ENCODE results near the gene CNKSR2. TPM values are rescaled to one million over a fixed set of nuclear protein-coding genes. Genes with fewer than 3 reads are reported as not detected.

CNKSR2 gene
- total RNA-seq, 1 experiment from 2014 or later = 2.0 TPM

DNA sequence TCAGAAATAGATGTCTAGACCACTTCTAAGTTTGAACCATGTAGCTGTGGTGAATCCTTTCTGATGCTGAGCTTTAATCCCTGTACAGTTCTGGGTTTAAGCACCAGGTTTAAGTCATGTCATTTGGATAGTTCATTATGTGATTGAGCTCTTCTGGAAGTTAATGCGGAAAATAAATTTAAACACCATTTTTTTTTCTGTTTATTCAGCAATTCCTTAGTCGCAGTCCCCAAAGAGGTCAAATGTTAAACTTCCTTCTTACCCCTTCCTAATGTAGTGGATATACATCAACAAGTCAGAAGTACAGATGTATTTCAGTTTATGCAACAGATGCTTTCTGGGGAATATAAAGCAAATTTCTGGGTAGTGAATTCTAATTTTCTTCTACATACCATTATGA is 52.9 kb downstream of the CNKSR2 start:
- no peaks in the 10 kb centered on the region for H3K4me1 ChIP-seq (ENCODE audit: insufficient read depth, low read length)
- no peaks in the 10 kb centered on the region for H3K9me3 ChIP-seq (ENCODE audit: low read length)
- BruUV-seq (replicated peaks) = no TSS peak
- no peak overlapping the region for H3K4me3 ChIP-seq (ENCODE audit: low read length)
- no peaks in the 10 kb centered on the region for H3K9me2 ChIP-seq (replicated peaks; ENCODE audit: low read length)
- POLR2A ChIA-PET (ENCODE audit: unreplicated experiment) = no interaction called here
- no peaks in the 10 kb centered on the region for H3K36me3 ChIP-seq (ENCODE audit: low read depth, low read length)
- DNase-seq (no peak), ATAC-seq (no peak)
- H3K9ac ChIP-seq (ENCODE audit: low read length) = no peak overlapping the region
- no peaks in the 10 kb centered on the region for H3F3A ChIP-seq (ENCODE audit: low read length, unreplicated experiment)
- CTCF ChIA-PET = no interaction called here
- H2AFZ ChIP-seq (ENCODE audit: low read length) = no peak overlapping the region
- no peaks in the 10 kb centered on the region for H4K20me1 ChIP-seq (ENCODE audit: low read length)
- H3K27me3 ChIP-seq (ENCODE audit: low read length) = peaks cover 14% of the 10 kb centered on the region
- TF ChIP-seq, protein P1, sequence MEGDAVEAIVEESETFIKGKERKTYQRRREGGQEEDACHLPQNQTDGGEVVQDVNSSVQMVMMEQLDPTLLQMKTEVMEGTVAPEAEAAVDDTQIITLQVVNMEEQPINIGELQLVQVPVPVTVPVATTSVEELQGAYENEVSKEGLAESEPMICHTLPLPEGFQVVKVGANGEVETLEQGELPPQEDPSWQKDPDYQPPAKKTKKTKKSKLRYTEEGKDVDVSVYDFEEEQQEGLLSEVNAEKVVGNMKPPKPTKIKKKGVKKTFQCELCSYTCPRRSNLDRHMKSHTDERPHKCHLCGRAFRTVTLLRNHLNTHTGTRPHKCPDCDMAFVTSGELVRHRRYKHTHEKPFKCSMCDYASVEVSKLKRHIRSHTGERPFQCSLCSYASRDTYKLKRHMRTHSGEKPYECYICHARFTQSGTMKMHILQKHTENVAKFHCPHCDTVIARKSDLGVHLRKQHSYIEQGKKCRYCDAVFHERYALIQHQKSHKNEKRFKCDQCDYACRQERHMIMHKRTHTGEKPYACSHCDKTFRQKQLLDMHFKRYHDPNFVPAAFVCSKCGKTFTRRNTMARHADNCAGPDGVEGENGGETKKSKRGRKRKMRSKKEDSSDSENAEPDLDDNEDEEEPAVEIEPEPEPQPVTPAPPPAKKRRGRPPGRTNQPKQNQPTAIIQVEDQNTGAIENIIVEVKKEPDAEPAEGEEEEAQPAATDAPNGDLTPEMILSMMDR (conservative IDR thresholded peaks at IDR 0.05; ENCODE audit: low read depth, low read length) = no peak
- TF ChIP-seq EZH2phosphoT487 (IDR thresholded peaks at IDR 0.05; ENCODE audit: borderline replicate concordance, low read length) (no peak), EZH2 (IDR thresholded peaks at IDR 0.05; ENCODE audit: low read length, unreplicated experiment) (no peak)
- H3K4me2 ChIP-seq (ENCODE audit: low read length) = no peak overlapping the region
- H3K79me2 ChIP-seq (ENCODE audit: low read length) = no peaks in the 10 kb centered on the region
- no peak overlapping the region for H3K27ac ChIP-seq (ENCODE audit: low read length)
- intact Hi-C loops (cut with micrococcal nuclease) = no loop called here

DNA sequence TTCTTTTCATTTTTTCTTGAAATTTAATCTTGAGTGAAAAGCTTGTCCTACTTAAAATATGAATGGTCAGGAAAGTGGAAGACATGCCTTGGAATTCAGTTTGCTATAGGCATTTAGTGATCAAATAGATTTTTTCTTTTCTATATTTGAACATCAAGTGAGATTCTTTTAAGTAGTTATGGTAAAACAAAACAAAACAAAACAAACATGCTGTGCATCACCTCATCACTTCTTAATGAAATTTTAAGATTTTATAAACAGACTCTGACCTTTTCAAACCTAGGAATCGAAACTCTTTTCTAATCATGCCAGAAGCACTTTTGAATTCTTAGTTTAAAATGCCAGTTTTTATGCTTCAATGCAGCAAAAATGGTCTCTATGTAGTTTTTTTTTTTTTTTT is 62.8 kb downstream of the CNKSR2 start:
- Histone ChIP-seq H3K27me3 (ENCODE audit: low read length) (no peaks in the 10 kb centered on the region), H4K20me1 (ENCODE audit: low read length) (no peaks in the 10 kb centered on the region), H3K79me2 (ENCODE audit: low read length) (no peaks in the 10 kb centered on the region), H3K9me3 (ENCODE audit: low read length) (no peaks in the 10 kb centered on the region), H3K4me3 (ENCODE audit: low read length) (no peak overlapping the region), H3K4me1 (ENCODE audit: insufficient read depth, low read length) (no peaks in the 10 kb centered on the region), H3K9ac (ENCODE audit: low read length) (no peak overlapping the region), H3F3A (ENCODE audit: low read length, unreplicated experiment) (no peaks in the 10 kb centered on the region), H2AFZ (ENCODE audit: low read length) (no peak overlapping the region), H3K4me2 (ENCODE audit: low read length) (no peak overlapping the region), H3K36me3 (ENCODE audit: low read depth, low read length) (no peaks in the 10 kb centered on the region), H3K27ac (ENCODE audit: low read length) (no peak overlapping the region), H3K9me2 (replicated peaks; ENCODE audit: low read length) (no peaks in the 10 kb centered on the region)
- ChIA-PET POLR2A (ENCODE audit: unreplicated experiment) (no interaction called here), CTCF (no interaction called here)
- DNase-seq = no peak
- TF ChIP-seq, protein P1 (conservative IDR thresholded peaks at IDR 0.05; ENCODE audit: low read depth, low read length) = no peak
- TF ChIP-seq EZH2 (IDR thresholded peaks at IDR 0.05; ENCODE audit: low read length, unreplicated experiment) (no peak), EZH2phosphoT487 (IDR thresholded peaks at IDR 0.05; ENCODE audit: borderline replicate concordance, low read length) (no peak)
- intact Hi-C loops (cut with micrococcal nuclease) = no loop called here
- no peak for ATAC-seq
- BruUV-seq (replicated peaks) = no TSS peak

DNA sequence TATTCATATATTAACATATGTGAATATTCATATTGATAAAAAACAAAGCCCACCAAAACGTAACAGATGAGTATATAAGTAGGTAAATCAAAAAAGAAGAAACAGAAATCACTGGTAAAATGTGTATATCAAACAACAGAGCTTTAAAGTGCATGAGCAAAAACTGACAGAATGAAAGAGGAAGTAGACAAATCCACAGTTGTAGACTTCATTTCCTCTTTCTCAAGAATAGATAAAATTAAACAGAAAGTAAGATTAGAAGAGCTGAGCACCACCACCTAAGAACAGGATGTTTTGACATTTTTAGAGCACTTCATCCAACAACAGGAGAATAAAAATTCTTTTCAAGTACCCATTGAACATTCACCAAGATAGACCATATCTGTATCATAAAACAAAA is 64.6 kb downstream of the CNKSR2 start:
- ChIA-PET POLR2A (ENCODE audit: unreplicated experiment) (no interaction called here), CTCF (no interaction called here)
- no peaks in the 10 kb centered on the region for H3K4me1 ChIP-seq (ENCODE audit: insufficient read depth, low read length)
- no peak for ATAC-seq
- H3K4me2 ChIP-seq (ENCODE audit: low read length) = no peak overlapping the region
- no peaks in the 10 kb centered on the region for H3K9me3 ChIP-seq (ENCODE audit: low read length)
- no TSS peak for BruUV-seq (replicated peaks)
- no peak for DNase-seq
- H3K9me2 ChIP-seq (replicated peaks; ENCODE audit: low read length) = no peaks in the 10 kb centered on the region
- no peak overlapping the region for H3K9ac ChIP-seq (ENCODE audit: low read length)
- no peak overlapping the region for H3K4me3 ChIP-seq (ENCODE audit: low read length)
- H3K27ac ChIP-seq (ENCODE audit: low read length) = no peak overlapping the region
- H2AFZ ChIP-seq (ENCODE audit: low read length) = no peak overlapping the region
- intact Hi-C loops (cut with micrococcal nuclease) = no loop called here
- TF ChIP-seq EZH2 (IDR thresholded peaks at IDR 0.05; ENCODE audit: low read length, unreplicated experiment) = no peak
- TF ChIP-seq EZH2phosphoT487 (IDR thresholded peaks at IDR 0.05; ENCODE audit: borderline replicate concordance, low read length) = no peak
- TF ChIP-seq, protein P1 (conservative IDR thresholded peaks at IDR 0.05; ENCODE audit: low read depth, low read length) = no peak
- no peaks in the 10 kb centered on the region for H4K20me1 ChIP-seq (ENCODE audit: low read length)
- H3K79me2 ChIP-seq (ENCODE audit: low read length) = no peaks in the 10 kb centered on the region
- H3F3A ChIP-seq (ENCODE audit: low read length, unreplicated experiment) = no peaks in the 10 kb centered on the region
- no peaks in the 10 kb centered on the region for H3K36me3 ChIP-seq (ENCODE audit: low read depth, low read length)
- H3K27me3 ChIP-seq (ENCODE audit: low read length) = no peaks in the 10 kb centered on the region

All from PC-3 (cell line).